Stimulated activated effector memory CD8-positive, alpha-beta T cell treated with anti-CD3 and anti-CD28 coated beads, Interleukin-12 subunit alpha, Interleukin-12 subunit beta, amount 100 ng/mL, for 72 hours (primary cell): ENCODE results near the gene SEMA3B.
A peak's percentile ranks its signal among the peaks of the same experiment; 100 is the strongest.
"Not testable (repeated sequence)": the region's sequence is repeated elsewhere in the genome, so short reads cannot be mapped to it uniquely, and the experiment has no call there.

Source experiments
- ATAC-seq: fragments of 150-1000 bp; cut with Tn5 transposase; 2 replicates; pipeline ENCODE4 v1.10.0; 2021
- DNase-seq, 2 donors: peaks; one replicate each; pipeline ENCODE4 v3.0.0; 2021 to 2022; ENCODE audit warnings: low spot score in 2 of 2
- H3K27ac Mint-ChIP-seq: one replicate; pipeline ENCODE4 v1.8.0; 2022; ENCODE audit warnings: mild to moderate bottlenecking, mixed read lengths
- H3K36me3 Mint-ChIP-seq: one replicate; pipeline ENCODE4 v1.8.0; 2022; ENCODE audit warnings: mild to moderate bottlenecking, mixed read lengths
- H3K4me1 Mint-ChIP-seq: one replicate; pipeline ENCODE4 v1.8.0; 2022; ENCODE audit warnings: mixed read lengths
- H3K4me3 Mint-ChIP-seq: one replicate; pipeline ENCODE4 v1.8.0; 2022; ENCODE audit warnings: mild to moderate bottlenecking, mixed read lengths
- H3K9me3 Mint-ChIP-seq: one replicate; pipeline ENCODE4 v1.8.0; 2022; ENCODE audit warnings: mixed read lengths

Gene SEMA3B

GRCh38 chr3:50296721-50297383, 27.9 kb downstream of the SEMA3B start:
- Mint-ChIP-seq H3K4me1 (peaks cover 44% of the 10 kb centered on the region), H3K36me3 (peaks cover 15% of the 10 kb centered on the region), H3K9me3 (no peaks in the 10 kb centered on the region), H3K4me3 (peak overlapping the region; percentile 98), H3K27ac (peak overlapping the region; percentile 71)
- DNase-seq (no peak), ATAC-seq (no peak)

- H3K4me1 Mint-ChIP-seq = peaks cover 42% of the 10 kb centered on the region
- H3K27ac Mint-ChIP-seq = peak overlapping the region; percentile 71
- ATAC-seq = no peak
- peaks cover 11% of the 10 kb centered on the region for H3K36me3 Mint-ChIP-seq
- DNase-seq = no peak
- no peaks in the 10 kb centered on the region for H3K9me3 Mint-ChIP-seq
- peak overlapping the region; percentile 98 for H3K4me3 Mint-ChIP-seq
Observed at GRCh38 chr3:50297384-50297775, 28.4 kb downstream of the SEMA3B start.

- Mint-ChIP-seq H3K4me3 (peak overlapping the region; percentile 98), H3K36me3 (peaks cover 7% of the 10 kb centered on the region), H3K9me3 (no peaks in the 10 kb centered on the region), H3K27ac (peak overlapping the region; percentile 97), H3K4me1 (peaks cover 40% of the 10 kb centered on the region)
- ATAC-seq (no peak), DNase-seq (no peak)
Observed at GRCh38 chr3:50297896-50298725, 29.2 kb downstream of the SEMA3B start.

- DNase-seq (peak; percentile 95 to 99), ATAC-seq (peak; percentile 90)
- Mint-ChIP-seq H3K27ac (peak within 1 kb of the TSS; percentile 97), H3K4me1 (peaks cover 39% of the 10 kb centered on the region), H3K36me3 (peaks cover 7% of the 10 kb centered on the region), H3K4me3 (peak within 1 kb of the TSS; percentile 98), H3K9me3 (no peaks in the 10 kb centered on the region)
Observed at GRCh38 chr3:50298836-50299637, 30.1 kb downstream of the SEMA3B start, which contains the start of the genes HYAL3 and NAA80. HYAL3 (minus strand) TSS chr3:50299405; CDS start chr3:50295602, 3,803 bp downstream. NAA80 (minus strand) TSS chr3:50299405; CDS start chr3:50297463, 1,942 bp downstream.

- DNase-seq (no peak), ATAC-seq (no peak)
- Mint-ChIP-seq H3K4me1 (peaks cover 42% of the 10 kb centered on the region), H3K36me3 (peaks cover 7% of the 10 kb centered on the region), H3K9me3 (no peaks in the 10 kb centered on the region), H3K27ac (peak overlapping the region; percentile 97), H3K4me3 (peak overlapping the region; percentile 98)
Observed at GRCh38 chr3:50299638-50299928, 30.6 kb downstream of the SEMA3B start.

- Mint-ChIP-seq H3K36me3 (peaks cover 7% of the 10 kb centered on the region), H3K9me3 (no peaks in the 10 kb centered on the region), H3K27ac (peak overlapping the region; percentile 97), H3K4me3 (peak overlapping the region; percentile 98), H3K4me1 (peaks cover 45% of the 10 kb centered on the region)
- DNase-seq = no peak
- ATAC-seq = peak; percentile 9
Observed at GRCh38 chr3:50299929-50300680, 31.2 kb downstream of the SEMA3B start.

GRCh38 chr3:50300681-50301254, 31.8 kb downstream of the SEMA3B start:
- DNase-seq (no peak), ATAC-seq (no peak)
- Mint-ChIP-seq H3K27ac (peak overlapping the region; percentile 97), H3K36me3 (peaks cover 7% of the 10 kb centered on the region), H3K9me3 (no peaks in the 10 kb centered on the region), H3K4me3 (peak overlapping the region; percentile 98), H3K4me1 (peaks cover 42% of the 10 kb centered on the region)

GRCh38 chr3:50302095-50303012, 33.4 kb downstream of the SEMA3B start:
- H3K27ac Mint-ChIP-seq = peak overlapping the region; percentile 34
- DNase-seq (no peak), ATAC-seq (no peak)
- H3K9me3 Mint-ChIP-seq = no peaks in the 10 kb centered on the region
- H3K4me3 Mint-ChIP-seq = no peak overlapping the region
- peaks cover 7% of the 10 kb centered on the region for H3K36me3 Mint-ChIP-seq
- peaks cover 39% of the 10 kb centered on the region for H3K4me1 Mint-ChIP-seq

GRCh38 chr3:50303013-50303815, 34.3 kb downstream of the SEMA3B start, which contains the start of gene HYAL1:
HYAL1 (minus strand) TSS chr3:50303574; CDS start chr3:50302956, 618 bp downstream.
- peak within 1 kb of the TSS; percentile 34 for H3K27ac Mint-ChIP-seq
- DNase-seq = no peak
- peaks cover 30% of the 10 kb centered on the region for H3K4me1 Mint-ChIP-seq
- peaks cover 7% of the 10 kb centered on the region for H3K36me3 Mint-ChIP-seq
- no peaks in the 10 kb centered on the region for H3K9me3 Mint-ChIP-seq
- H3K4me3 Mint-ChIP-seq = no peak within 1 kb of the TSS
- no peak for ATAC-seq

GRCh38 chr3:50304601-50305000, 35.7 kb downstream of the SEMA3B start:
- no peak overlapping the region for H3K4me3 Mint-ChIP-seq
- no peaks in the 10 kb centered on the region for H3K36me3 Mint-ChIP-seq
- no peak for DNase-seq
- no peak overlapping the region for H3K27ac Mint-ChIP-seq
- peak; percentile 78 for ATAC-seq
- H3K9me3 Mint-ChIP-seq = no peaks in the 10 kb centered on the region
- peaks cover 27% of the 10 kb centered on the region for H3K4me1 Mint-ChIP-seq

GRCh38 chr3:50312041-50312440, 43.1 kb downstream of the SEMA3B start:
- not testable (repeated sequence) for H3K27ac Mint-ChIP-seq, H3K9me3 Mint-ChIP-seq, H3K4me3 Mint-ChIP-seq, ATAC-seq, DNase-seq, H3K36me3 Mint-ChIP-seq
- peaks cover 17% of the 10 kb centered on the region for H3K4me1 Mint-ChIP-seq

- no peak for DNase-seq
- H3K4me1 Mint-ChIP-seq = peaks cover 34% of the 10 kb centered on the region
- H3K27ac Mint-ChIP-seq = no peak overlapping the region
- peaks cover 10% of the 10 kb centered on the region for H3K36me3 Mint-ChIP-seq
- no peak overlapping the region for H3K4me3 Mint-ChIP-seq
- no peak for ATAC-seq
- H3K9me3 Mint-ChIP-seq = no peaks in the 10 kb centered on the region
Observed at GRCh38 chr3:50314342-50314741, 45.4 kb downstream of the SEMA3B start.

- H3K27ac Mint-ChIP-seq = peak overlapping the region; percentile 50
Observed at GRCh38 chr3:50314816-50315215, 45.9 kb downstream of the SEMA3B start.

More at GRCh38 chr3:50314816-50315215, 45.9 kb downstream of the SEMA3B start:
- Mint-ChIP-seq H3K9me3 (no peaks in the 10 kb centered on the region), H3K36me3 (peaks cover 10% of the 10 kb centered on the region), H3K4me1 (peaks cover 38% of the 10 kb centered on the region), H3K4me3 (no peak overlapping the region)
- ATAC-seq (no peak), DNase-seq (no peak)
